K562 (cell line): Measurements from ENCODE around the gene RGS7. TPM values are rescaled to one million over a fixed set of nuclear protein-coding genes. Genes with fewer than 3 reads are reported as not detected.

Source experiments
- ATAC-seq: fragments of 200-7000 bp; cut with Tn5 transposase; 3 replicates; pipeline ENCODE4 v1.9.1; 2020; ENCODE audit warnings: moderate library complexity
- BruUV-seq: library from RNA; stranded (reverse); fragments of 400-500 nt; replicated peaks from 2 replicates; lab custom pipeline; 2021; lab: Mats Ljungman, UMichigan
- CTCF ChIA-PET: fragments of 300-600 bp; formaldehyde crosslinking; extraction: SDS; loops from one replicate; lab custom pipeline; 2021; ENCODE audit warnings: low intra/inter-chr PET ratio; lab: Yijun Ruan, JAX
- POLR2A ChIA-PET: fragments of 300-600, 350-650 bp; sonication (Branson Sonifier 250); formaldehyde crosslinking; extraction: SDS; loops from one replicate; lab custom pipeline; 2021; ENCODE audit warnings: antibody characterized with exemption, inconsistent platforms; lab: Yijun Ruan, JAX
- DNase-seq, 4 experiments: peaks; one replicate each; pipeline versions ENCODE4 v3.0.0 to v3.0.0-alpha.2; 2011 to 2018; ENCODE audit warnings: low spot score in 3 of 4, mixed read lengths in 3 of 4; ENCODE audit errors: extremely low read depth in 1 of 4
- FAIRE-seq: peaks from 2 replicates; lab custom pipeline; 2011; peaks lifted over from hg19 to GRCh38; lab: Jason Lieb, UNC
- H2AFZ ChIP-seq: 2 replicates; pipeline ENCODE4 v1.6.0; 2011; ENCODE audit warnings: low read depth, low read length, control low read depth, inconsistent platforms
- H3K27ac ChIP-seq: fragments of 200-600 bp; 3 replicates; pipeline ENCODE4 v1.8.0; 2011; ENCODE audit warnings: low read depth, mild to moderate bottlenecking, control low read depth, inconsistent platforms, low read length, moderate library complexity, mixed read lengths; ENCODE audit errors: extremely low read depth
- H3K27me3 ChIP-seq, 2 experiments: fragments of 300-600 bp in 1 of 2; 2 replicates in 1 of 2; 3 replicates in 1 of 2; pipeline versions ENCODE4 v1.6.0 to v1.8.0; 2011; ENCODE audit warnings: inconsistent platforms in 2 of 2, low read length in 2 of 2, mild to moderate bottlenecking in 1 of 2, mixed read lengths in 1 of 2, moderate library complexity in 1 of 2; ENCODE audit not compliant: control insufficient read depth in 2 of 2, insufficient read depth in 2 of 2
- H3K36me3 ChIP-seq: fragments of 300-600 bp; 3 replicates; pipeline ENCODE4 v1.8.0; 2011; ENCODE audit warnings: mild to moderate bottlenecking, low read length, inconsistent platforms; ENCODE audit not compliant: control insufficient read depth, insufficient read depth
- H3K4me1 ChIP-seq, 2 experiments: fragments of 200-600 bp in 1 of 2; replicated peaks in 1 of 2; 2 replicates in 1 of 2; 3 replicates in 1 of 2; pipeline versions ENCODE4 v1.5.1 to v1.8.0; 2011; ENCODE audit warnings: inconsistent platforms in 2 of 2, low read length in 2 of 2, mild to moderate bottlenecking in 1 of 2, mixed read lengths in 1 of 2, moderate library complexity in 1 of 2; ENCODE audit not compliant: control insufficient read depth in 2 of 2, insufficient read depth in 2 of 2
- H3K4me2 ChIP-seq: 2 replicates; pipeline ENCODE4 v1.6.1; 2011; ENCODE audit warnings: low read length, control low read depth, inconsistent platforms, mixed read lengths; ENCODE audit not compliant: insufficient read depth
- H3K4me3 ChIP-seq: fragments of 200-600 bp; sonication (generic), shearing (Covaris generic); 2 replicates; pipeline ENCODE4 v1.5.1; 2016; ENCODE audit warnings: control low read depth, inconsistent platforms
- H3K79me2 ChIP-seq: fragments of 200-600 bp; 3 replicates; pipeline ENCODE4 v1.8.0; 2011; ENCODE audit warnings: low read length, inconsistent platforms; ENCODE audit not compliant: control insufficient read depth, insufficient read depth
- H3K9ac ChIP-seq, 2 experiments: 2 replicates each; pipeline versions ENCODE4 v1.6.0 to v1.6.1; 2011; ENCODE audit warnings: low read depth in 2 of 2, low read length in 2 of 2, control low read depth in 1 of 2, inconsistent platforms in 1 of 2, mild to moderate bottlenecking in 1 of 2, mixed read lengths in 1 of 2; ENCODE audit not compliant: insufficient read depth in 1 of 2
- H3K9me1 ChIP-seq: one replicate; pipeline ENCODE4 v1.6.0; 2011; ENCODE audit warnings: inconsistent platforms, mild to moderate bottlenecking, low read length, moderate library complexity; ENCODE audit not compliant: control insufficient read depth, insufficient read depth
- H3K9me3 ChIP-seq: replicated peaks from 2 replicates; pipeline ENCODE4 v1.5.1; 2011; ENCODE audit warnings: low read depth, low read length, inconsistent platforms; ENCODE audit not compliant: control insufficient read depth, insufficient read depth
- H4K20me1 ChIP-seq: replicated peaks from 2 replicates; pipeline ENCODE4 v1.6.1; 2011; ENCODE audit warnings: low read length, inconsistent platforms, mixed read lengths; ENCODE audit not compliant: control insufficient read depth, insufficient read depth
- ARHGAP35 ChIP-seq: fragments of 450-650 bp; IDR thresholded peaks from 2 replicates; pipeline ENCODE4 v1.6.1; 2018; ENCODE audit not compliant: partially characterized antibody
- BRF1 ChIP-seq: IDR thresholded peaks from 3 replicates; pipeline ENCODE4 v1.6.1; 2011; ENCODE audit warnings: borderline replicate concordance, mild to moderate bottlenecking; ENCODE audit not compliant: insufficient read length; ENCODE audit errors: extremely low read depth
- CBX2 ChIP-seq: fragments of 200-600 bp; sonication (generic); IDR thresholded peaks from one replicate; pipeline ENCODE4 v1.6.1; 2012; ENCODE audit warnings: mild to moderate bottlenecking, low read length, inconsistent platforms; ENCODE audit not compliant: insufficient read depth, poor library complexity, severe bottlenecking
- FOXJ2 ChIP-seq: fragments of 200-800 bp; sonication (Bioruptor generic); IDR thresholded peaks from 2 replicates; pipeline ENCODE4 v1.6.1; 2016; ENCODE audit warnings: missing genetic modification characterization, missing compliant biosample characterization
- FUS ChIP-seq: fragments of 200-400 bp; formaldehyde crosslinking; optimal IDR thresholded peaks from 2 replicates; pipeline ENCODE3; 2017; ENCODE audit warnings: low read depth, low read length
- KDM4B ChIP-seq, 2 experiments: fragments of 450-650 bp in 1 of 2; sonication (generic) in 1 of 2; IDR thresholded peaks; 2 replicates each; pipeline ENCODE4 v1.6.1; 2016 to 2017; ENCODE audit warnings: borderline replicate concordance in 2 of 2, antibody characterized with exemption in 1 of 2, low read depth in 1 of 2, mild to moderate bottlenecking in 1 of 2
- MED1 ChIP-seq: sonication (generic); formaldehyde crosslinking; IDR thresholded peaks from 2 replicates; pipeline ENCODE4 v1.8.1; 2023; ENCODE audit warnings: missing genetic modification reagents, borderline replicate concordance
- NBN ChIP-seq: fragments of 450-650 bp; IDR thresholded peaks from 2 replicates; pipeline ENCODE4 v1.6.1; 2016; ENCODE audit warnings: low read depth, mild to moderate bottlenecking
- PHF20 ChIP-seq: fragments of 450-650 bp; IDR thresholded peaks from 2 replicates; pipeline ENCODE4 v1.6.1; 2018; ENCODE audit not compliant: partially characterized antibody
- PRMT5 ChIP-seq: sonication (generic); formaldehyde crosslinking; IDR thresholded peaks from 2 replicates; pipeline ENCODE4 v1.5.0; 2020; ENCODE audit warnings: missing genetic modification reagents
- SIRT6 ChIP-seq: IDR thresholded peaks from one replicate; pipeline ENCODE4 v1.6.1; 2012; ENCODE audit warnings: low read depth, mild to moderate bottlenecking, control low read depth, inconsistent platforms, low read length, moderate library complexity
- TARDBP ChIP-seq: fragments of 450-650 bp; IDR thresholded peaks from 2 replicates; pipeline ENCODE4 v1.6.1; 2016
- TEAD1 ChIP-seq, 2 experiments: fragments of 450-650 bp in 1 of 2; sonication (generic) in 1 of 2; formaldehyde crosslinking; IDR thresholded peaks; 2 replicates each; pipeline versions ENCODE4 v1.4.0 to v1.8.0; 2020 to 2022; ENCODE audit warnings: mild to moderate bottlenecking in 2 of 2, missing genetic modification reagents in 1 of 2
- TSC22D4 ChIP-seq: fragments of 450-650 bp; IDR thresholded peaks from 2 replicates; pipeline ENCODE4 v1.6.1; 2016; ENCODE audit warnings: missing genetic modification characterization, missing biosample characterization, control low read depth
- ZNF146 ChIP-seq: IDR thresholded peaks from one replicate; pipeline ENCODE4 v1.6.1; 2018; ENCODE audit warnings: missing compliant biosample characterization; ENCODE audit not compliant: unreplicated experiment
- ZNF780A ChIP-seq: fragments of 250-450 bp; sonication (Bioruptor Pico); IDR thresholded peaks from 2 replicates; pipeline ENCODE4 v1.5.0; 2021; ENCODE audit warnings: mild to moderate bottlenecking
- ZNF79 ChIP-seq: fragments of 250-450 bp; sonication (Bioruptor Pico); IDR thresholded peaks from 2 replicates; pipeline ENCODE4 v1.4.0; 2020; ENCODE audit warnings: low read depth, mild to moderate bottlenecking, moderate library complexity
- WGBS: fragments of 100-300 bp; shearing (Covaris generic); methylation state at CpG from one replicate; pipeline ENCODE4 v1.1.6; 2016; ENCODE audit warnings: low coverage, mixed read lengths; ENCODE audit not compliant: insufficient coverage; ENCODE audit errors: missing lambda C conversion rate; 5-methylcytosine and 5-hydroxymethylcytosine counted together
- in situ Hi-C: fragments of 300-500 bp; cut with MboI; formaldehyde crosslinking; loops from 4 replicates; pipeline ENCODE4 v1.15.0; 2018; ENCODE audit warnings: inconsistent platforms, mixed read lengths
- intact Hi-C: fragments of 100-400 bp; cut with micrococcal nuclease; formaldehyde crosslinking; loops from 2 replicates; pipeline ENCODE4 v1.14.2; 2022
- polyA plus RNA-seq, 8 experiments: library from polyadenylated mRNA; depleted of rRNA in 4 of 8; stranded (reverse) in 5 of 8; unstranded in 3 of 8; fragments of >200 nt; fragmentation: Nextera tagmentation in 2 of 8; fragmentation: Illumina TruSeq in 1 of 8; extraction: Ambion mirVana in 2 of 8; extraction: Trizol in 1 of 8; gene quantifications; 2 replicates each; pipeline versions ENCODE4 v1.2.1 to v1.2.3, GENCODE V29; 2011 to 2014; ENCODE audit warnings: inconsistent platforms in 1 of 8, missing spikeins in 1 of 8
- total RNA-seq, 7 experiments: library from RNA; depleted of rRNA in 6 of 7; stranded (reverse); fragments of >200 nt in 6 of 7; fragmentation: Illumina TruSeq in 2 of 7; extraction: Trizol in 2 of 7; gene quantifications; 2 replicates each; pipeline versions ENCODE4 v1.2.1 to v1.2.3, GENCODE V29; 2011 to 2021; ENCODE audit warnings: low replicate concordance in 1 of 7
- TF ChIP-seq, protein P1 (sequence below), 2 experiments: fragments of 450-650 bp in 1 of 2; sonication (generic) in 1 of 2; formaldehyde crosslinking in 1 of 2; IDR thresholded peaks in 1 of 2; conservative IDR thresholded peaks in 1 of 2; 2 replicates each; pipeline versions ENCODE4 v1.6.1 to v1.8.1; 2016 to 2023; ENCODE audit warnings: mild to moderate bottlenecking in 2 of 2, moderate library complexity in 2 of 2, inconsistent platforms in 1 of 2, missing genetic modification reagents in 1 of 2
- TF ChIP-seq, protein P2 (sequence below): fragments of 250-450 bp; sonication (Bioruptor Pico); IDR thresholded peaks from 2 replicates; pipeline ENCODE4 v1.6.1; 2021; ENCODE audit warnings: mild to moderate bottlenecking

The RGS7 gene
- total and polyA plus RNA-seq, 9 of the 15 experiments (the other 6 are each of a cell fraction or from before 2014, with no cell fraction given), result not detected

DNA sequence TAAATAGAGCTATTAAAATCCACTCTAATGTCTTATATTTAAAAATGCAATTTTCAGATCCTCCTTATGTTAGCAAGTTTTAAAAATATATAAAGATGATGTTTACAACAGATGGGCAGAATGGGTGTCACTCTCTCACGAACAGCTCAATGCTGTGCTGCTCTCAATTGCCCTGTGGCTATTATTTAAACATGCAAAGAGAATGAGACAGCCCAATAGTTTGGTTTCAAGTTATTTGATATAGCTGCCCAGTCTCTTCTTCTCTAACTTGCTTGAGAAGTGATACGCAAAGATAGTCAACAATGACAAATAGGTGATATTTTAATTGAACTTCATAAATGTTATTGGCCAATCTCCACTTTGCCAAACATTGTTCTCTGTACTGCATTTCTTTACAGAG, 545.7 kb downstream of the RGS7 start (continued):
- TF ChIP-seq TSC22D4 (tag) (no peak), KDM4B (IDR thresholded peaks at IDR 0.05; ENCODE audit: borderline replicate concordance in 2 of 2, low read depth in 1 of 2) (no peak), ZNF79 (no peak)

DNA sequence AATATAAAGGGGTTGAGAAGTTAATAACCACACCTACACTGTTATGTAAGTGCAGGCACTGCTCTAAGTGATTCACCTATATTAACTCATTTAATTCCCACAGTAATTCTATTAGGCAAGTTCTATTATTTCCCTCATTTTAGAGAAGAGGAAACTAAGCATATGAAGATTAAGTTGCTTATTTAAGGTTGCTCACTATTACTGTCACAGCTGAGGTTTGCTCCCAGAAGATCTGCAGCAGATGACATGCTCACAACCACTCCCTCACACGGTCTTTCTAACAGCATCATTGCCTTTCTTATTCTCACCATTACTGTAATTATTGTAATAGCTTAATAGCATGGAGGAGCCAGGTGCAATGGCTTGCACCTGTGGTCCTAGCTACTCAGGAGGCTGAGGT, 548.6 kb downstream of the RGS7 start:
- Histone ChIP-seq H3K36me3 (no peaks in the 10 kb centered on the region), H2AFZ (no peak overlapping the region), H3K4me2 (no peak overlapping the region), H4K20me1 (no peaks in the 10 kb centered on the region), H3K4me3 (no peak overlapping the region), H3K79me2 (no peaks in the 10 kb centered on the region), H3K27ac (no peak overlapping the region), H3K27me3 (no peaks in the 10 kb centered on the region), H3K9me3 (no peaks in the 10 kb centered on the region; the same call in 1 of the 2 replicates), H3K9ac (no peak overlapping the region), H3K9me1 (no peaks in the 10 kb centered on the region), H3K4me1 (no peaks in the 10 kb centered on the region)
- ChIA-PET CTCF (no interaction called here), POLR2A (no interaction called here)
- in situ Hi-C loops, result no loop called here
- WGBS, result 0% methylated on average over 1 of the region's 1 CpG
- intact Hi-C loops, result no loop called here
- ATAC-seq (no peak), DNase-seq (no peak), FAIRE-seq (no peak)
- TF ChIP-seq TARDBP, result no peak
- TF ChIP-seq SIRT6, result no peak
- no peak for TF ChIP-seq PHF20
- TF ChIP-seq FOXJ2 (tag), result no peak
- TF ChIP-seq BRF1, result no peak
- TF ChIP-seq, protein P1, sequence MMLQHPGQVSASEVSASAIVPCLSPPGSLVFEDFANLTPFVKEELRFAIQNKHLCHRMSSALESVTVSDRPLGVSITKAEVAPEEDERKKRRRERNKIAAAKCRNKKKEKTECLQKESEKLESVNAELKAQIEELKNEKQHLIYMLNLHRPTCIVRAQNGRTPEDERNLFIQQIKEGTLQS (IDR thresholded peaks at IDR 0.05), result no peak
- TF ChIP-seq, protein P1 (CRISPR knock-in tag; conservative IDR thresholded peaks at IDR 0.05), result no peak
- no peak for TF ChIP-seq CBX2
- no peak for TF ChIP-seq TEAD1 (CRISPR knock-in tag; IDR thresholded peaks at IDR 0.05)
- TF ChIP-seq, protein P2, sequence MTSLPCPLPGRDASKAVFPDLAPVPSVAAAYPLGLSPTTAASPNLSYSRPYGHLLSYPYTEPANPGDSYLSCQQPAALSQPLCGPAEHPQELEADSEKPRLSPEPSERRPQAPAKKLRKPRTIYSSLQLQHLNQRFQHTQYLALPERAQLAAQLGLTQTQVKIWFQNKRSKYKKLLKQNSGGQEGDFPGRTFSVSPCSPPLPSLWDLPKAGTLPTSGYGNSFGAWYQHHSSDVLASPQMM (CRISPR knock-in tag), result no peak
- no peak for TF ChIP-seq MED1 (CRISPR knock-in tag)
- no peak for TF ChIP-seq NBN
- TF ChIP-seq ARHGAP35, result no peak
- TF ChIP-seq ZNF146 (CRISPR knock-in tag), result no peak
- no peak for TF ChIP-seq FUS
- TF ChIP-seq ZNF780A (CRISPR knock-in tag), result no peak
- TF ChIP-seq PRMT5, result no peak
- no TSS peak for BruUV-seq
